Keratinocyte (primary cell): ENCODE data around the gene TMEM178A.
"Not testable (repeated sequence)": the region's sequence is repeated elsewhere in the genome, so short reads cannot be mapped to it uniquely, and the experiment has no call there.

Experiments used
- CTCF ChIP-seq, 3 experiments: IDR thresholded peaks in 1 of 3; conservative IDR thresholded peaks in 1 of 3; optimal IDR thresholded peaks in 1 of 3; 2 replicates in 2 of 3; 3 replicates in 1 of 3; pipeline versions ENCODE3 to v1.5.1; 2011; ENCODE audit warnings: low read length in 3 of 3, mild to moderate bottlenecking in 3 of 3, moderate library complexity in 2 of 3, control low read depth in 1 of 3, inconsistent platforms in 1 of 3; ENCODE audit not compliant: insufficient read depth in 2 of 3; ENCODE audit errors: extremely low read depth in 1 of 3
- EZH2 ChIP-seq: IDR thresholded peaks from one replicate; pipeline ENCODE4 v1.6.1; 2012; ENCODE audit warnings: inconsistent platforms, mild to moderate bottlenecking, low read length, moderate library complexity

- TF ChIP-seq CTCF (optimal IDR thresholded peaks at IDR 0.05 in 1 of 3, IDR thresholded peaks at IDR 0.05 in 1 of 3, conservative IDR thresholded peaks at IDR 0.05 in 1 of 3; ENCODE audit: extremely low read depth in 1 of 3, insufficient read depth in 2 of 3, low read length in 3 of 3); EZH2: not testable (repeated sequence)
These were observed 62.4 kb downstream of the TMEM178A start for GRCh38 chr2:39728085-39728484.
